ENCODE results near the gene MEGF11.
A peak's percentile ranks its signal among the peaks of the same experiment; 100 is the strongest.

The MEGF11 gene

GRCh38 chr15:66080717-66081398, 172.7 kb downstream of the MEGF11 start:
- no peak for DNase-seq

GRCh38 chr15:66078929-66079275, 174.6 kb downstream of the MEGF11 start:
- DNase-seq: no peak

GRCh38 chr15:66078196-66078928, 175.2 kb downstream of the MEGF11 start:
- peak; percentile 33 for DNase-seq

DNA sequence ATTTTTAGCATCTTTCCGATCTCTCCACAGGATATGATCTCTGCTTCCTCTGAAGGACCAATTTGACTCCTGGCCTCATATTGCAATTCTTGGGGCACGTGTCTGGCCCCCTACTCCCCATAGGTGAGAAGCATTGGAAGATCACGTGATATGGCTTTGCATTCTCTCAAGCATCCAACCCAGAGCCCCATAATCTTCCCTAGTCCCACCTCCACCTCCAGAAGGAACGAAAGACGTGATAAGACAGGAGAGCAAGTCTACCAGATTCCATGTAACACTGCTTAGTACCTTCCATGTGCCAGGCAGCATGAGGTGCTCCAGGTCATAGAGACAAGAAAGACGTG, 176.3 kb downstream of the MEGF11 start:
- DNase-seq: no peak

DNA sequence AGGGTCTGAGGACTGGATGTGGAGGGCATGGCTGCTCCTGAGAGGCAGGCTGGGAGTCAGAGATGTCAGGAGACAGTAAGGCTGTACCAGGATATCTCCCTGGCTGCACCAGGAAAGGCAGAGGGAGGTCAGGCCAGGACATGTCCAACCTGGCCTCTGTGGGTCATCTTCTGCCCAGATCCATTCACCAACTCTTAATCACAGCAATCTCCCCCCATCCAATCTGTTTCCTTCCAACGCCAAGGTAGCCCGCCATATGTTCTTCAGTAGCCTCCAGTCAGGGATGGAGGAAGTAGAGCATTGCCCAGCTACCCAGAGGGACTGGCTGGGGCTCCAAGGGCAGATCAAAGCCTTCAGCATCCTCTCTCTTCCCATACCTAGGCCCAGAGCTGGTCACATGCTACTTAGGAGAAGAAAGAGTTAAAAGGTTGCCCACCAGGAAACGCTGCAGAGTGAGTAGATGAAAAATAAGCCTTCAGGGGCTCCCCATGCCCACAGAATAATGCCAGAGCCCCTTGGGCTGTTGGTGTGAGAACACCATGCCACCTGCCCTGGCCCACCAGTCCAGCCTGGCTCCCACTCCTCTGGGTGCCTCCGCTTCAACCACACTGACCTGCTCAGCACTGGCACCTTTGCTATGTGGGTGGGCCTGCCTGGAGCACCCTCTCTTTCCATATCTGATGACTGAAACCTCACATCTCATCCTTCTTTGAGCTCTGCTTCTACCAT, 176.8 kb downstream of the MEGF11 start:
- DNase-seq: no peak

DNA sequence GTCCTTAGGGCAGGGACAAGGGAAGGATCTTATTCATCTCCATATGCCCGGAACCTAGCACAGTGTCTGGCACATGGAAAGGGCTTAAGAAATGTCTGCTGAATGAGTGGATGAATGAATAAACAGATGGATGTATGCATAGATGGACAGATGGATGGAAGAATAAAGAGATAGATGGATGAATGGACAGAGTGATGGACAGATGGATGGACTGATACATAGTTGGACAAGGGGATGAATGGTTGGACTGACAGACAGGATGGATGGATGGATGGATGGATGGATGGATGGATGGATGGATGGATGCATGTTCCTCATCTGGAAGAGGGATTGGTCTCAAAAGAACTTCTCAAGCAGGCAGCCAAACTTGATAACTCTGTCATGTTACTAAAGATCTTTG, 177.6 kb downstream of the MEGF11 start:
- no peak for DNase-seq

DNA sequence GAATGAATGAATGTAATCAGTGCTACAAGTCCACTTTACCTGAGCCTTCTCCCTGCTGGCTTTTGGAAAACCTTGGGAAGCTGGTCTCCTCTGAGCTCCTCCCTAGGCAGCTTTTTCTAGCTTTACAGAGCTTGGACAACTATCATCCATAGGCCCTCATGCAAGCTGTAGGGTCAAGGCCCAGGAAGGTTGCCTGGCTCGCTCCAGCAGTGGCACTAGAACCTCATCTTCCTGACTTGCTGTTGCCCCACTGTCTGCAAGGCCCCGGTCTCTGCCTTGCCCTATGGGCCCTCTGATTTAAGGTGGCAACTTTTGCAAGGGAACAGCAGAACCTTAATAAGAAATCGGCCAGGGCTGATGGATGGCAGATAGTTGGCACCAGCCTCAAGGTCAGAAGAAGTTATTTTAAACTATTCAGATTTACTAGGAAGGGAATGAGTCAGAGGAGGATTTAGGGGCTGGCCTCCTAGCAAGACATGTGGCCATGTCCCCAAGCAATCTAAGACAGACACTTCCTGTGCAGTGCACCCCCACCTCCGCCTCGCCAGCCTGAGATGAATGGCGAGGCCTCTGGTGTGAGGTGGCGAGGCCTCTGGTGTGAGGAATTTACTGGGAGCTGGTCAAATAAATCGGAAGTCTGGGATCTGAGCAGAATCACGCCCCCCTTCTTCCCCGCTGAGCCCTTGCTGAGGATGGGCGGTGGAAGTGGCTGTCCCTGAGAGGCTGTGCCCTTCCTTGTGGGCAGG, 180.8 kb downstream of the MEGF11 start:
- DNase-seq: no peak

- DNase-seq: no peak
These were observed 181.6 kb downstream of the MEGF11 start for GRCh38 chr15:66071921-66072295.

- DNase-seq: peak; percentile 53
These were observed 182.2 kb downstream of the MEGF11 start for GRCh38 chr15:66071160-66071920.

DNA sequence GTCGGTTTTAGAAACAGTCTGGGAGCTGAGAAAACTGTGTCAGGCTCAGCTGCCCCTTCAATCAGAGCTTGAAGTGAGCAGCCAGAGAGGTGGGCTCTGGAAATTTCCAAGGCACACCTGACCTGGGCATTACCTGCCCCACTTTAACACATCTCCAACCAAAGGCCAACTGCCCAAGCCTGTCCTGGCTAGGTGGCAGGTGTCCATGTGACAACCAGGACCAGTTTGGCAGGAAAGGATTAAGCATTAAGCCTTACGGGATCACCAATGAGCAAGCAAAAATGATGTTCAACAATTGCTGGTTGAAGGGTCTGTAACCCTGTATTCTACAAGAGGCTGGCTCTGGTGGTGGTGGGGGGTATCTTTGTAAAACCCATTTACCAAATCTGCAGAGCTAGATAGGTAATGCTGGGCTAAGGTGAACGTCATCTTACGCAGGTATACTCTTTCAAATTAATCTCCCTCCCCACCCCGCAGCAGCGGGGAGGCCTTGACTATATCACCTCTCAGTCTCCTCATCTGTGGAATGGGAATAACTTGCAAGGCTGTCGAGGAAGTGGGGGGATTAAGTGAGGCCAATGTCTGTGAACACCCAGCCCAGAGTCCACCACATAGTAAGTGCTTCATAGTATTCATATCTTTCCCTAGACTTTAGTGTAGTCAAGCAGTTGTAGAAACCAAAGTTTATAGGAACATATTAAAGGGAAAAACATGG, 183.2 kb downstream of the MEGF11 start:
- DNase-seq: no peak

- DNase-seq: peak; percentile 17
These were observed 183.8 kb downstream of the MEGF11 start for GRCh38 chr15:66069751-66070150.

GRCh38 chr15:66068801-66069200, 184.7 kb downstream of the MEGF11 start:
- DNase-seq: no peak

DNA sequence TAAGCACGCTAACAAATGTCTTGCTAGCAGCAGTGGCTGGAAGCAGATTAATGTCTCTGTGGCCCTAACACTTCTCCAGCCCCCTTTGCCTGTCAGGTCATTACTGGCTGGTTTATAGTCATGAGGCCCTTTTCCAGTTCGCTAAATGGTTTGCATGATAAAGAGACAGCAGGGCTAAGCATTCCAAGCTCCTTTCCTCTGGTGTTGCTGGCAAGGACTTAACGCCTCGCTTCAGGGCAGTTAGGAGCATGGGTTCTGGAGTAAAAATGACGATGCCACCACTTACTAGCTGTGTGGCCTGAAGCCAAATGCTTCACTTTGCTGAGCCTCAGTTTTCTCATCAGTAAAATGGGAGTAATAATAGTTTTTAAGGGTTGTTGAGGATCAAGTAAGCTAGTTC, 185.9 kb downstream of the MEGF11 start:
- no peak for DNase-seq

GRCh38 chr15:66066481-66066880, 187.1 kb downstream of the MEGF11 start:
- peak; percentile 42 for DNase-seq

- DNase-seq: no peak
These were observed 187.5 kb downstream of the MEGF11 start for GRCh38 chr15:66066005-66066404.

DNA sequence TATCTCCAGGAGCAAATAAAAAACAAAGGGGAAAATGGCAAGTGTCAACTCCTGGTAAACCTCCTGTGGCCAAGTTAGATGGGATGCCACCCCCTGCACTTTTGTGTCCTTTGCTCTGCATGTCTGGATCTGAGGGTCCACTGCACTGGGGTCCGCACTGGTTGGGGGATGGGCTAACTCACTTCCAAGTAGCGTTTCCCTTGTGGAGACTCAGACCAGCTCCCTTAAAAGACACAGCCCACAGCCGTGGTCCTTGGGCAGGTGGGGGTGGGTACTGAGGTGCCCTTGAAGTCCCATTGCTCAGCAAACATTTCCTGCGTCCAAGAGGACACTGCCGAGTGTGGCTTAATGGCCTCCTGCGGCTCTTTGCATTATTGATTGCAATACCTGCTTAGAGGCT, 188.2 kb downstream of the MEGF11 start:
- DNase-seq: no peak

DNA sequence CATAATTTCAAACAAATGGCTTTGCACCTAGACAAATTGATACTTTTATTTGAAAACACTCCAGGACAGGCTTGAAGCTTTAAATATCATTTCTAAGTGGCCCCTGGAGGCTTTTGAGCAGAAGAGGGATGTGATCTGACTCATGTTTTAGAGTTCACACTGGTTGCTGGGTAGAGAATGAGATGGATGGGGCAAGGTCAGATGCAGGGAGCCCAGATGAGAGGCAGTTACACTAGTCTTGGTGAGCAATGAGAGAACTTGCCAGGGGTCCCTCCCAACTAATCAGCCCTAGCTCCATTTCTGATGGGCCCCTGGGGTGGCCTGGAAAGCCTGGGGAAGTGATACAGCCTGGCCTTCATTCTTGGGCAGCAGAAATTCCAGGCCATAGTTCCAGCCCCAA, 190.4 kb downstream of the MEGF11 start:
- DNase-seq: peak; percentile 81

DNA sequence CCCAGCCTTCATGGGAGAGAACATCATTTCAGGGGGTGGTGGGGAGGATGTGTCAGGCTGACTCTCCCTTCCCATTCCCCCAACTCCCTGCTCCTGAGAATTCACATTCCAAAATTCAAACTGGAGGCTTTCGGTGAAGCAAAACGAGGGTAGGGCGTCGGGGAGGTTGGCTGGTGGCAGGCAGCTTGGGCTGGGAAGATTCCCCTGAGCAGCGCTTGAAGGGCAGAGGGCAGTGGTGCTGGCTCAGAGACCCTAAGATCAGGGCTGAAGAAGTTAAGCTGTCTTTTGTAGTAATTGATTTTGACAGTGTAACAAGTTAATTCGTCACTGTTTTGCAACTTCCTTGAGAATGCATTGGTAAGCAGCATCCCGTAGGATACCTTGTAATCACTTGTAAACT, 196.5 kb downstream of the MEGF11 start:
- DNase-seq: no peak

DNA sequence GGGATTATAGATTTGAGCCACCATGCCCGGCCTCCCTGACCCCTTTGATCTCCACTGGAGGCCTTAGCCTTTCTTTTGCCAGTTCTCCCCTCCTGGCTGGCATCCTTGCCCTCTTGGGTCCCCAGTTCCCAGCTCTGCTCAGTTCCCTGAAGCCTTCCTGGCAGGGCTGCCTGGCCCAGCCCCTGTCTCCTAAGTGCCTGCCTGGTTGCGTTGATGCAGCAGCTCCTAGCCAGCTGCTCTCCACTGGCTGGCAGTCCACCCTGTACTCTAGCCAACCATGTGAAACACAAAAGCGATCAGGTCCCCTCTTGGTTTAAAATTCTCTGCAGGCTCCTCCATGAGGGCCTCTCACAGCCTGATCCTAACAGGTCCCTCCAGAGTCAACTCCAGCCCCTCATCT, 199.6 kb downstream of the MEGF11 start:
- DNase-seq: no peak

DNA sequence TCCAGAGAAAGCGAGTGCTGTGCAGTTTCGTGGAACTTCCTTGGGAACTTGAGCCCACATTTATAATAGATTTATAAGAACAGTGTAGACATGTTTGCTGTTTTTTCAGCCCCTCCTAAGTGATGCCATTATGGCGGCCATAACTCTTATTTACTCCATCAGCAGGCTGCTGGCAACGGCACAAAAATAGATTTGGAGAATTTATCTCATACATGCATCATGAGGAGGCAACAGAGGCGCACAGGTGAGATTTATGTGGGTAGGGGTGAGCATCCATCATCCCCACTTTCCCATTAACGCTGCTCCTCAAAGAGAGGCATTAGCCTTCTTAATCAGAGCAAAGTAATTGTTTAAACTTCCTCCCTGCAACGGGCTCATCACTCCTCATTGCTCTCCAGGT, 201.7 kb downstream of the MEGF11 start:
- DNase-seq: peak; percentile 71

DNA sequence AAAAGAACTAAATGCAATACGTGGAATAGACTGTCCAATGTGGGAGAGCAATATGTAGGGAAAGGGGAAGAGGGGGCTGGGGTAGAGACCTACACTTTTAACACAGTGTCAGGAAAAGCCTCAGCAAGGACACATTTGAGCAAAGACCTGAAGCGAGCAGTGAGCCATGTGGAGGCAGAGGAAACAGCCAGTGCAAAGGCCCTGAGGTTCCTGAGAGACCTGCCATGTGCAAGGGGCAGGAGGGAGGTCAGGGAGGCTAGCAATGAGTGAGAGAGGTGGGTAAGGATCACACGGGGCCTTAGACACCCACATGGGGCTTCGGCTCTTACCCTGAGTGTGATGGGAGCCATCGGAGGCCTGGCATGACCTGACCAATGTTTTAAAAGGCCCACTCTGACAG, 203.3 kb downstream of the MEGF11 start:
- DNase-seq: no peak

GRCh38 chr15:66049353-66049752, 204.2 kb downstream of the MEGF11 start:
- DNase-seq: no peak

Measured in NCI-H69 (cell line).